Muscle layer of duodenum (tissue), 2 donors: ENCODE results near the gene PTPRM.

Source experiments
- H3K27ac ChIP-seq: one replicate; pipeline ENCODE4 v1.7.0; 2013; ENCODE audit warnings: mild to moderate bottlenecking, low read length
- H3K27me3 ChIP-seq: one replicate; pipeline ENCODE4 v1.7.0; 2013; ENCODE audit warnings: low read depth, mild to moderate bottlenecking, control low read depth, low read length
- H3K36me3 ChIP-seq, 2 donors: one replicate each; pipeline ENCODE4 v1.7.0; 2013; ENCODE audit warnings: low read length in 2 of 2, control low read depth in 1 of 2, mild to moderate bottlenecking in 1 of 2; ENCODE audit not compliant: insufficient read depth in 2 of 2, control insufficient read depth in 1 of 2
- H3K4me1 ChIP-seq, 2 donors: one replicate each; pipeline ENCODE4 v1.7.0; 2013; ENCODE audit warnings: low read length in 2 of 2, mild to moderate bottlenecking in 2 of 2, control low read depth in 1 of 2, moderate library complexity in 1 of 2; ENCODE audit not compliant: insufficient read depth in 2 of 2, control insufficient read depth in 1 of 2
- H3K4me3 ChIP-seq, 2 donors: one replicate each; pipeline ENCODE4 v1.7.0; 2013; ENCODE audit warnings: low read length in 2 of 2, low read depth in 1 of 2, mild to moderate bottlenecking in 1 of 2
- H3K9me3 ChIP-seq, 2 donors: one replicate each; pipeline ENCODE4 v1.7.0; 2013; ENCODE audit warnings: low read length in 2 of 2, control low read depth in 1 of 2, mild to moderate bottlenecking in 1 of 2; ENCODE audit not compliant: control insufficient read depth in 1 of 2
- donor health status: healthy.

The PTPRM gene

GRCh38 chr18:7677424-7677823, 110.3 kb downstream of the PTPRM start:
- H3K4me3 ChIP-seq, result no peak overlapping the region
- H3K9me3 ChIP-seq, result no peaks in the 10 kb centered on the region
- no peaks in the 10 kb centered on the region for H3K36me3 ChIP-seq
- H3K27ac ChIP-seq, result no peak overlapping the region
- H3K4me1 ChIP-seq, result no peaks in the 10 kb centered on the region
- H3K27me3 ChIP-seq, result no peaks in the 10 kb centered on the region

GRCh38 chr18:7678389-7678788, 111.3 kb downstream of the PTPRM start:
- no peak overlapping the region for H3K27ac ChIP-seq
- no peaks in the 10 kb centered on the region for H3K36me3 ChIP-seq
- no peaks in the 10 kb centered on the region for H3K27me3 ChIP-seq
- H3K4me3 ChIP-seq, result no peak overlapping the region
- H3K4me1 ChIP-seq, result no peaks in the 10 kb centered on the region
- no peaks in the 10 kb centered on the region for H3K9me3 ChIP-seq

GRCh38 chr18:7678801-7679200, 111.7 kb downstream of the PTPRM start:
- Histone ChIP-seq H3K4me1 (no peaks in the 10 kb centered on the region), H3K9me3 (no peaks in the 10 kb centered on the region), H3K36me3 (no peaks in the 10 kb centered on the region), H3K4me3 (no peak overlapping the region), H3K27ac (no peak overlapping the region), H3K27me3 (no peaks in the 10 kb centered on the region)

- Histone ChIP-seq H3K9me3 (no peaks in the 10 kb centered on the region), H3K27me3 (no peaks in the 10 kb centered on the region), H3K4me3 (no peak overlapping the region), H3K27ac (no peak overlapping the region), H3K36me3 (no peaks in the 10 kb centered on the region), H3K4me1 (no peaks in the 10 kb centered on the region)
Observed at GRCh38 chr18:7681298-7681697, 114.2 kb downstream of the PTPRM start.

- Histone ChIP-seq H3K4me3 (no peak overlapping the region), H3K27me3 (no peaks in the 10 kb centered on the region), H3K36me3 (no peaks in the 10 kb centered on the region), H3K9me3 (no peaks in the 10 kb centered on the region), H3K27ac (no peak overlapping the region), H3K4me1 (no peaks in the 10 kb centered on the region)
Observed at GRCh38 chr18:7682321-7682720, 115.2 kb downstream of the PTPRM start.

- no peaks in the 10 kb centered on the region for H3K9me3 ChIP-seq
- H3K4me3 ChIP-seq, result no peak overlapping the region
- H3K27ac ChIP-seq, result no peak overlapping the region
- H3K4me1 ChIP-seq, result no peaks in the 10 kb centered on the region
- H3K36me3 ChIP-seq, result no peaks in the 10 kb centered on the region
- no peaks in the 10 kb centered on the region for H3K27me3 ChIP-seq
Observed at GRCh38 chr18:7683753-7684152, 116.6 kb downstream of the PTPRM start.

DNA sequence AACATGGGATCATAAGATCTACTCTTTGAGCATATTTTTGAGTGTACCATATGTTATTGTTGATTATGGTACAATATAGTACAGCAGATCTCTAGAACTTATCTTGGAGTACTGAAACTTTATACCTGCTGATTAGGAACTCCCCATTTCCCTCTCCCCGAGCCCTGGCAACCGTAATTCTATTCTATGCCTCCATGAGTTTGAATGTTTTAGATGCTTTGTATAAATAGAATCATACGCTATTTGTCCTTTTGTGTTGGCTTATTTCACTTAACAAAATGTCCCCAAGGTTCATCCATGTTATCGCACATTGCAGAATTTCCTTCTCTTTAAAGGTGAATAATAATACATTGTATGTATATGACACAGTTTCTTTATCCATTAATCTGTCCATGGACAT, 117.2 kb downstream of the PTPRM start:
- Histone ChIP-seq H3K9me3 (no peaks in the 10 kb centered on the region), H3K27ac (no peak overlapping the region), H3K36me3 (no peaks in the 10 kb centered on the region), H3K27me3 (no peaks in the 10 kb centered on the region), H3K4me1 (no peaks in the 10 kb centered on the region), H3K4me3 (no peak overlapping the region)

GRCh38 chr18:7684966-7685365, 117.8 kb downstream of the PTPRM start:
- no peaks in the 10 kb centered on the region for H3K27me3 ChIP-seq
- no peaks in the 10 kb centered on the region for H3K9me3 ChIP-seq
- no peak overlapping the region for H3K27ac ChIP-seq
- H3K36me3 ChIP-seq, result no peaks in the 10 kb centered on the region
- no peak overlapping the region for H3K4me3 ChIP-seq
- H3K4me1 ChIP-seq, result no peaks in the 10 kb centered on the region

- Histone ChIP-seq H3K36me3 (no peaks in the 10 kb centered on the region), H3K4me1 (no peaks in the 10 kb centered on the region), H3K4me3 (no peak overlapping the region), H3K9me3 (no peaks in the 10 kb centered on the region), H3K27ac (no peak overlapping the region), H3K27me3 (no peaks in the 10 kb centered on the region)
Observed at GRCh38 chr18:7686278-7686677, 119.2 kb downstream of the PTPRM start.

DNA sequence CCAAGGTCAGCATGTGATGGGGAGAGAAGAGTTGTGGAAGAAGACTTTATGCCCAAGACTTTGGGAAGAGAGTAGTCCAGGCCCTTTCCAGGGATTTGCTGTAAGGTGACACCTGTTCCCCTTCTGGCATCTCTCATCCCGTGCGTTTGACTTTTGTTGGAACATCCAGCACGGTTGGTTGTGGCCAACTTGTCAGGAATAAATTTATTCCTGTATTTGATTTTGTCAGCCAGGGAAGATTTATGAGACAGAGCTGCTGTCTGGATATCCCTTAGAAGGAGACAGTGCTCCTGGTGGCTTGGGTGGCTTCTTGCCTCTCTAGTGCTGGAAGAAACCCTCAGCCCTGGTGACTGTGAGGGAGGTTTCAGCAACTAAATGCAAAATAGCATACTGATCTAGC, 121.5 kb downstream of the PTPRM start:
- H3K9me3 ChIP-seq, result no peaks in the 10 kb centered on the region
- no peaks in the 10 kb centered on the region for H3K27me3 ChIP-seq
- no peaks in the 10 kb centered on the region for H3K4me1 ChIP-seq
- H3K36me3 ChIP-seq, result no peaks in the 10 kb centered on the region
- no peak overlapping the region for H3K27ac ChIP-seq
- H3K4me3 ChIP-seq, result no peak overlapping the region

DNA sequence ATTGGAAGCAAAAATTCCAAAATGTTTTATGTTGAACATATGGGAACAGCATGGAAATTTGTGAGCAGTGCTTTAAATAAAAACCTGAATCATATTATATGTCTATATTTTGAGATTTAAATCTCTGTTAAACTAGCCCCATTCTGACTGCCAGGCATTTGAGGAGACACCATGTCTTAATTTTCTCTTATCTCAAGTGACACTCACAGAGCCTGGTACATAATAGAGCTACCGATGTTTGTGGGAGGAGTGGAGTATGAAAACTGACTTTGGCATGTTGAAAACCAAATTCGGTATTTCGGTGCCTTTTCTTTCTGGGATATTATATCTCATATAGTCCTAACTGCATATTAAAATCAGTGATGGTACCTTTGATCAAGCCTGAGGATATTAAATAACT, 124.1 kb downstream of the PTPRM start:
- Histone ChIP-seq H3K27me3 (no peaks in the 10 kb centered on the region), H3K9me3 (no peaks in the 10 kb centered on the region), H3K4me1 (no peaks in the 10 kb centered on the region), H3K27ac (no peak overlapping the region), H3K4me3 (no peak overlapping the region), H3K36me3 (no peaks in the 10 kb centered on the region)

GRCh38 chr18:7696780-7697179, 129.7 kb downstream of the PTPRM start:
- Histone ChIP-seq H3K27me3 (no peaks in the 10 kb centered on the region), H3K27ac (no peak overlapping the region), H3K4me1 (peaks cover 0 to 4% of the 10 kb centered on the region in 2 donors), H3K9me3 (no peaks in the 10 kb centered on the region), H3K36me3 (no peaks in the 10 kb centered on the region), H3K4me3 (no peak overlapping the region)
